ENCODE measurements around the gene CBFB. TPM values are rescaled to one million over a fixed set of nuclear protein-coding genes. Genes with fewer than 3 reads are reported as not detected.

The CBFB gene
- total and polyA plus RNA-seq, 7 donors = 9.6 to 28.0 (median 21.3) TPM

GRCh38 chr16:67000384-67001351 is 28.3 kb upstream of the CBFB start:
- DNase-seq = peak; percentile 86
- WGBS, 2 donors = 5 to 6% methylated on average over 89 of the region's 89 CpGs
- H3K9me3 ChIP-seq = no peaks in the 10 kb centered on the region

GRCh38 chr16:67001726-67002125 is 27.2 kb upstream of the CBFB start:
- 91 to 94% methylated on average over 3 of the region's 3 CpGs for WGBS, 2 donors
- Histone ChIP-seq H3K27me3 (peaks cover 0 to 14% (median 0%) of the 10 kb centered on the region in 3 donors), H3K9me3 (no peaks in the 10 kb centered on the region), H3K4me1 (peaks cover 0 to 17% (median 15%) of the 10 kb centered on the region in 4 donors), H3K27ac (no peak overlapping the region), H3K36me3 (no peaks in the 10 kb centered on the region), H3K4me3 (no peak overlapping the region)
- no peak for TF ChIP-seq EP300 (IDR thresholded peaks at IDR 0.05)
- TF ChIP-seq CTCF (IDR thresholded peaks at IDR 0.05) = no peak
- no peak for TF ChIP-seq POLR2A (IDR thresholded peaks at IDR 0.05)
- no peak for TF ChIP-seq POLR2AphosphoS5 (IDR thresholded peaks at IDR 0.05)
- intact Hi-C loops (cut with DNase I) = no loop called here
- DNase-seq = no peak

More at GRCh38 chr16:67000384-67001351, 28.3 kb upstream of the CBFB start:
- peak overlapping the region; percentile 36 to 61 (median 50) for H3K4me3 ChIP-seq
- peak overlapping the region in 3 of 4 donors; percentile 39 to 61 (median 46) for H3K27ac ChIP-seq
- peaks cover 0 to 19% (median 15%) of the 10 kb centered on the region in 4 donors for H3K4me1 ChIP-seq
- peak in 1 of 4 donors; percentile 16 for TF ChIP-seq EP300 (IDR thresholded peaks at IDR 0.05)
- TF ChIP-seq POLR2AphosphoS5 (IDR thresholded peaks at IDR 0.05) = peak in 3 of 4 donors; percentile 22 to 59 (median 53)
- no peak for TF ChIP-seq CTCF (IDR thresholded peaks at IDR 0.05)
- no peak for TF ChIP-seq POLR2A (IDR thresholded peaks at IDR 0.05)
- intact Hi-C loops (cut with DNase I) = no loop called here
- peaks cover 0 to 14% (median 0%) of the 10 kb centered on the region in 3 donors for H3K27me3 ChIP-seq
- no peaks in the 10 kb centered on the region for H3K36me3 ChIP-seq

- H3K4me3 ChIP-seq = no peak overlapping the region
- intact Hi-C loops (cut with DNase I) = no loop called here
- H3K36me3 ChIP-seq = no peaks in the 10 kb centered on the region
- no peaks in the 10 kb centered on the region for H3K4me1 ChIP-seq
- no peaks in the 10 kb centered on the region for H3K9me3 ChIP-seq
- DNase-seq = no peak
- WGBS, 2 donors = 88 to 89% methylated on average over 12 of the region's 12 CpGs
- H3K27me3 ChIP-seq = peaks cover 0 to 6% (median 0%) of the 10 kb centered on the region in 3 donors
- no peak for TF ChIP-seq CTCF (IDR thresholded peaks at IDR 0.05)
- no peak for TF ChIP-seq POLR2AphosphoS5 (IDR thresholded peaks at IDR 0.05)
- no peak for TF ChIP-seq POLR2A (IDR thresholded peaks at IDR 0.05)
- no peak for TF ChIP-seq EP300 (IDR thresholded peaks at IDR 0.05)
- H3K27ac ChIP-seq = no peak overlapping the region
Observed at GRCh38 chr16:67006930-67007658, 21.9 kb upstream of the CBFB start.

GRCh38 chr16:67009158-67009557 is 19.8 kb upstream of the CBFB start:
- H3K27me3 ChIP-seq = peaks cover 0 to 20% (median 0%) of the 10 kb centered on the region in 3 donors
- peaks cover 0 to 11% (median 10%) of the 10 kb centered on the region in 4 donors for H3K4me1 ChIP-seq
- no peak overlapping the region for H3K27ac ChIP-seq
- TF ChIP-seq EP300 (IDR thresholded peaks at IDR 0.05) = no peak
- H3K36me3 ChIP-seq = no peaks in the 10 kb centered on the region
- H3K9me3 ChIP-seq = no peaks in the 10 kb centered on the region
- intact Hi-C loops (cut with DNase I) = no loop called here
- 75 to 77% methylated on average over 1 of the region's 1 CpG for WGBS, 2 donors
- DNase-seq = no peak
- no peak overlapping the region for H3K4me3 ChIP-seq

GRCh38 chr16:67011274-67011673 is 17.7 kb upstream of the CBFB start:
- intact Hi-C loops (cut with DNase I) = no loop called here
- Histone ChIP-seq H3K9me3 (no peaks in the 10 kb centered on the region), H3K36me3 (no peaks in the 10 kb centered on the region), H3K27me3 (peaks cover 0 to 14% (median 0%) of the 10 kb centered on the region in 3 donors), H3K4me1 (peaks cover 0 to 16% (median 14%) of the 10 kb centered on the region in 4 donors), H3K4me3 (no peak overlapping the region), H3K27ac (no peak overlapping the region)
- no peak for DNase-seq
- TF ChIP-seq POLR2AphosphoS5 (IDR thresholded peaks at IDR 0.05) = no peak
- no peak for TF ChIP-seq EP300 (IDR thresholded peaks at IDR 0.05)
- TF ChIP-seq CTCF (IDR thresholded peaks at IDR 0.05) = no peak
- TF ChIP-seq POLR2A (IDR thresholded peaks at IDR 0.05) = no peak
- WGBS, 2 donors = 90 to 92% methylated on average over 2 of the region's 2 CpGs
